ENCODE data around the gene RAB8A.

- TF ChIP-seq JUND (IDR thresholded peaks at IDR 0.05; ENCODE audit: low read length) (peak; percentile 44; the same call in 1 of the 2 replicates), EGR1 (IDR thresholded peaks at IDR 0.05; ENCODE audit: borderline replicate concordance, low read depth, low read length) (peak; percentile 8; the same call in 1 of the 2 replicates), CTCF (IDR thresholded peaks at IDR 0.05; ENCODE audit: control extremely low read depth in 1 of 3, insufficient read depth in 1 of 3, low read depth in 1 of 3, low read length in 3 of 3) (peak; percentile 78 to 88 (median 88)), ASH2L (IDR thresholded peaks at IDR 0.05; ENCODE audit: low read length) (no peak), SP2 (IDR thresholded peaks at IDR 0.05; ENCODE audit: low read length) (peak; percentile 67), KDM1A (IDR thresholded peaks at IDR 0.05; ENCODE audit: borderline replicate concordance, low read length) (no peak), POLR2A (IDR thresholded peaks at IDR 0.05; ENCODE audit: control extremely low read depth in 1 of 2, low read depth in 2 of 2, low read length in 2 of 2) (peak in 1 of 2 experiments; percentile 35; a peak in 2 of 3 replicates), CREB1 (IDR thresholded peaks at IDR 0.05) (peak; percentile 95), POLR2AphosphoS5 (IDR thresholded peaks at IDR 0.05; ENCODE audit: low read depth, low read length) (peak; percentile 71), SP1 (IDR thresholded peaks at IDR 0.05; ENCODE audit: low read depth, low read length) (peak; percentile 95), CHD2 (IDR thresholded peaks at IDR 0.05; ENCODE audit: low read length) (peak; percentile 92), JUN (IDR thresholded peaks at IDR 0.05; ENCODE audit: low read depth, low read length) (no peak), TAF1 (IDR thresholded peaks at IDR 0.05; ENCODE audit: low read depth, low read length) (peak; percentile 66; the same call in 1 of the 2 replicates), GTF2F1 (IDR thresholded peaks at IDR 0.05; ENCODE audit: borderline replicate concordance, low read depth, low read length) (no peak)
Observed at GRCh38 chr19:16111160-16111908, at the start of gene RAB8A.

All from H1 (cell line).